Measurements from ENCODE around the gene IER2.

DNA sequence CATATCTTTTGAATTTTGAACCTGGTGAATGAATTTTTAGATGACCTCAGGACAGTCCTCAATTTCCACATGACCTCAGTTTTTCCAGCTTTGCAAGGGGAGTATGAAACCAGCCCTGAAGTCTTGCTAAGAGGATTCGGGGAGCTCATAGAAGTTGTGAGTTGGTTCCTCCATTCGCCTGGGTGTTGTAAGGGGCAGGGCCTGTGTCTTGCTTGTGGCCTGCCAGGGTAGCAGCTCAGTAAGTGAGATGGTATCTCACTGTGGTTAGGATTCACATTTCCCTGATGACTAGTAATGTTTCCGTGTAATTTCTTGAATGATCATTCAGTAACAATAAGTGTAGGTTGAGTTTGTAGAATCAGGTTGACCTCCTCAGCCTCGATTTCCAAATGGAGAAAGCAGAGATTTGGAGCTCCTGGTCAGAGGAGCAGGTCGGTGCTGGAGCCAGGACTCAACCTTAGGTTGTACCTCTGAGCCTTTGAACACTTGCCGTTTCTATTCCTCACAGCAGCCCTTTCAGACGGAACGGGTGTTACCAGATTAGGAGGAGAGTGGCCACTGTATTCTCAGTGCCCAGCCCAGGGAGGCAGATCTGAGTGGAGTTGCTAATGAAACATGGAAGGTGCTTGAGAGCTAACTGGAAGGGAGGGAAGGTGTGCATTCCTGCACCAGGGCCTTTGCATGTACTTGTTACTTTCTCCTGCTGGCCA lies 17.6 kb upstream of the IER2 start:
- TF ChIP-seq CTCF (IDR thresholded peaks at IDR 0.05), result no peak
- TF ChIP-seq POLR2A (IDR thresholded peaks at IDR 0.05), result no peak

Data from adrenal gland (tissue), 5 donors.